Right atrium auricular region (tissue), 2 donors: ENCODE results near the gene NDUFB5. TPM values are rescaled to one million over a fixed set of nuclear protein-coding genes. Genes with fewer than 3 reads are reported as not detected.
A peak's percentile ranks its signal among the peaks of the same experiment; 100 is the strongest.

Source experiments
- DNase-seq: peaks from one replicate; pipeline ENCODE4 v3.0.0-alpha.2; 2019; ENCODE audit warnings: low spot score
- H3K27ac ChIP-seq, 2 donors: fragments of 200-600 bp; sonication (generic); 1 replicate in 1 of 2; 2 replicates in 1 of 2; pipeline ENCODE4 v1.5.1; 2016 to 2019
- H3K27me3 ChIP-seq, 2 donors: fragments of 200-600 bp; sonication (generic); one replicate each; pipeline versions ENCODE4 v1.5.1 to v1.6.0; 2017 to 2019
- H3K36me3 ChIP-seq: fragments of 200-600 bp; sonication (generic); one replicate; pipeline ENCODE4 v1.5.1; 2016
- H3K4me1 ChIP-seq, 2 donors: fragments of 200-600 bp; sonication (generic); one replicate each; pipeline versions ENCODE4 v1.5.1 to v1.6.0; 2017 to 2019
- H3K4me3 ChIP-seq, 2 donors: fragments of 200-600 bp; sonication (generic); 1 replicate in 1 of 2; 2 replicates in 1 of 2; pipeline ENCODE4 v1.5.1; 2017 to 2019; ENCODE audit warnings: mild to moderate bottlenecking in 1 of 2, moderate library complexity in 1 of 2
- H3K9me3 ChIP-seq, 2 donors: fragments of 200-600 bp; sonication (generic); one replicate each; pipeline ENCODE4 v1.5.1; 2019
- CTCF ChIP-seq, 2 donors: fragments of 200-600 bp; sonication (generic); IDR thresholded peaks; one replicate each; pipeline ENCODE4 v1.5.1; 2019; ENCODE audit warnings: antibody characterized with exemption in 2 of 2
- total RNA-seq, 2 donors: library from RNA; depleted of rRNA; stranded (reverse); fragments of >200 nt; gene quantifications; one replicate each; pipeline ENCODE4 v1.1.0, GENCODE V29; 2016

The NDUFB5 gene
- total RNA-seq, 2 donors from 2014 or later: 142 to 304 TPM

GRCh38 chr3:179603321-179603720, 1.3 kb upstream of the NDUFB5 start:
- no peak for TF ChIP-seq CTCF (IDR thresholded peaks at IDR 0.05)
- no peaks in the 10 kb centered on the region for H3K27me3 ChIP-seq
- H3K4me3 ChIP-seq: peak overlapping the region in 1 of 2 donors; percentile 82
- no peak overlapping the region for H3K27ac ChIP-seq
- peaks cover 0 to 36% of the 10 kb centered on the region in 2 donors for H3K4me1 ChIP-seq
- no peaks in the 10 kb centered on the region for H3K9me3 ChIP-seq
- H3K36me3 ChIP-seq: peaks cover 30% of the 10 kb centered on the region
- DNase-seq: no peak

DNA sequence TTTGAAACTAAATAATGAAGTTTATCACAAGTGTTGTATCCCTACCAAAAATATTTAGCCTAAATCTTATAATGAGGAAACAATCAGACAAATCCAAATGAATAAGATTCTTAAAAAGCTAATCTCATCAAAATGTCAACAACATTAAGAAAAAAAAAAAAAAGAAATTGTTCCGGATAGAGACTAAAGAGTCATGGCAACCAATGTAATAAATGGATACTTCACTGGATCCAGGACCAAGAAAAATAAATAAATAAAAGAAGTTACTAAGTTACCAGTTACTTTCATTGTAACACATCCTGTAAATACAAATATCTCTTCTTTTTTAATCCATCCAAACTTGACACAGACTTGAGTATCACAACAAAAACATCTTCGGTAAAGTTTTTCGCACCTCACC, 763 bp upstream of the NDUFB5 start:
- Histone ChIP-seq H3K36me3 (peaks cover 25% of the 10 kb centered on the region), H3K27me3 (no peaks in the 10 kb centered on the region), H3K27ac (peak overlapping the region; percentile 92 to 94), H3K4me1 (peaks cover 0 to 42% of the 10 kb centered on the region in 2 donors), H3K9me3 (no peaks in the 10 kb centered on the region), H3K4me3 (peak overlapping the region; percentile 82 to 86)
- DNase-seq: no peak
- no peak for TF ChIP-seq CTCF (IDR thresholded peaks at IDR 0.05)

GRCh38 chr3:179606534-179607085, 2.0 kb downstream of the NDUFB5 start:
- Histone ChIP-seq H3K4me1 (peaks cover 0 to 54% of the 10 kb centered on the region in 2 donors), H3K4me3 (no peak overlapping the region), H3K36me3 (peaks cover 6% of the 10 kb centered on the region), H3K27ac (no peak overlapping the region), H3K27me3 (no peaks in the 10 kb centered on the region), H3K9me3 (no peaks in the 10 kb centered on the region)
- TF ChIP-seq CTCF (IDR thresholded peaks at IDR 0.05): no peak
- no peak for DNase-seq

- H3K9me3 ChIP-seq: no peaks in the 10 kb centered on the region
- H3K27me3 ChIP-seq: no peaks in the 10 kb centered on the region
- no peak overlapping the region for H3K27ac ChIP-seq
- no peak for DNase-seq
- TF ChIP-seq CTCF (IDR thresholded peaks at IDR 0.05): no peak
- H3K36me3 ChIP-seq: no peaks in the 10 kb centered on the region
- H3K4me1 ChIP-seq: peaks cover 0 to 49% of the 10 kb centered on the region in 2 donors
- no peak overlapping the region for H3K4me3 ChIP-seq
These were observed 4.5 kb downstream of the NDUFB5 start for GRCh38 chr3:179608931-179609720.

- no peaks in the 10 kb centered on the region for H3K27me3 ChIP-seq
- DNase-seq: no peak
- H3K36me3 ChIP-seq: no peaks in the 10 kb centered on the region
- no peak for TF ChIP-seq CTCF (IDR thresholded peaks at IDR 0.05)
- peaks cover 0 to 49% of the 10 kb centered on the region in 2 donors for H3K4me1 ChIP-seq
- H3K9me3 ChIP-seq: no peaks in the 10 kb centered on the region
- H3K27ac ChIP-seq: no peak overlapping the region
- no peak overlapping the region for H3K4me3 ChIP-seq
These were observed 5.5 kb downstream of the NDUFB5 start for GRCh38 chr3:179610066-179610465.
